Coronary artery (tissue), 2 donors: ENCODE measurements around the gene PTTG1IP.

Experiments used
- DNase-seq: peaks from one replicate; pipeline ENCODE4 v3.0.0-alpha.2; 2017; ENCODE audit warnings: low spot score
- H3K27ac ChIP-seq, 2 donors: fragments of 200-600 bp; sonication (generic); one replicate each; pipeline ENCODE4 v1.5.1; 2016 to 2019
- H3K4me3 ChIP-seq: fragments of 200-600 bp; sonication (generic); 2 replicates; pipeline ENCODE4 v1.5.1; 2016; ENCODE audit warnings: mild to moderate bottlenecking, moderate library complexity
- CTCF ChIP-seq: fragments of 200-600 bp; sonication (generic); IDR thresholded peaks from one replicate; pipeline ENCODE4 v1.5.1; 2019; ENCODE audit warnings: antibody characterized with exemption

The PTTG1IP gene

GRCh38 chr21:44857127-44857892 lies 16.2 kb downstream of the PTTG1IP start:
- TF ChIP-seq CTCF, result no peak
- no peak overlapping the region for H3K27ac ChIP-seq
- H3K4me3 ChIP-seq, result no peak overlapping the region
- no peak for DNase-seq

GRCh38 chr21:44856131-44856530 lies 17.4 kb downstream of the PTTG1IP start:
- no peak for TF ChIP-seq CTCF
- no peak for DNase-seq
- Histone ChIP-seq H3K27ac (no peak overlapping the region), H3K4me3 (no peak overlapping the region)

GRCh38 chr21:44855572-44855971 lies 17.9 kb downstream of the PTTG1IP start:
- H3K4me3 ChIP-seq, result no peak overlapping the region
- H3K27ac ChIP-seq, result no peak overlapping the region
- TF ChIP-seq CTCF, result no peak
- DNase-seq, result no peak

GRCh38 chr21:44854664-44855446 lies 18.6 kb downstream of the PTTG1IP start:
- TF ChIP-seq CTCF, result no peak
- Histone ChIP-seq H3K4me3 (no peak overlapping the region), H3K27ac (no peak overlapping the region)
- no peak for DNase-seq

GRCh38 chr21:44854391-44854663 lies 19.2 kb downstream of the PTTG1IP start:
- H3K4me3 ChIP-seq, result no peak overlapping the region
- H3K27ac ChIP-seq, result no peak overlapping the region
- no peak for TF ChIP-seq CTCF
- DNase-seq, result no peak

- Histone ChIP-seq H3K27ac (no peak overlapping the region), H3K4me3 (no peak overlapping the region)
- no peak for TF ChIP-seq CTCF
- no peak for DNase-seq
Measured at GRCh38 chr21:44853601-44854390, 19.7 kb downstream of the PTTG1IP start.
